Measurements from ENCODE around the gene EBF3. TPM values are rescaled to one million over a fixed set of nuclear protein-coding genes. Genes with fewer than 3 reads are reported as not detected.

EBF3 gene
- total RNA-seq, 1 donor from 2014 or later, result 0.07 TPM

DNA sequence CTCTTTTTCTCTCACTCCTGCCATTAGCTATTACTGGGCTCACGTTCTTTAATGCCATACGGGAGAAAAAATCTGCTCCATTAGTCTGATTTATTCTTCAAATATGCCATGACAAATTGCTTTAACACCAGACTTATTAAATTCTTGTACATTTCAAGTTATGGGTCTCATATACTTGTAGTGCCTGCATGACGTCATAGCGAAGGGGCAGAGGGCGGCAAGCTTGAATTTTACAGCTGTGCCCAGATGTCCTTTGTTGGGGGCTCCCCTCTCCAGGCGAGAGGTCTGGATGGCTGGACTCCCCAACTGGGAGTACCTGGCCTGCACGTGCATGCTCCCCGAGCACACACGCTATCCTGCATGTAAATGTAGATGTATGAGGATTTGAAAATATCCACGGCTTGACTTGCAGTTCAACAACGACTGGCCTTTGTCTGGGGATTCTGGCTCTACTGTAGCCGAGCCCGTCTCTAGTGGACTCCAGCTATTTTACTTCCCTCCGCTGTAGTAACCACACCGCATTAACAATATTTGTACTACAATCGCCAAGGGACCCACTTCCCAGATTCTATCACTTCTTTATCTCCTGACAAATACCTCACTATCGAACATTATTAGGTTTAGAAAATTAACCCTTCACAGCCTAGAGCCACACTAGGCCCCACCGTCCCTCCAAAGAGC, 79.5 kb downstream of the EBF3 start:
- FAIRE-seq, result no peak

DNA sequence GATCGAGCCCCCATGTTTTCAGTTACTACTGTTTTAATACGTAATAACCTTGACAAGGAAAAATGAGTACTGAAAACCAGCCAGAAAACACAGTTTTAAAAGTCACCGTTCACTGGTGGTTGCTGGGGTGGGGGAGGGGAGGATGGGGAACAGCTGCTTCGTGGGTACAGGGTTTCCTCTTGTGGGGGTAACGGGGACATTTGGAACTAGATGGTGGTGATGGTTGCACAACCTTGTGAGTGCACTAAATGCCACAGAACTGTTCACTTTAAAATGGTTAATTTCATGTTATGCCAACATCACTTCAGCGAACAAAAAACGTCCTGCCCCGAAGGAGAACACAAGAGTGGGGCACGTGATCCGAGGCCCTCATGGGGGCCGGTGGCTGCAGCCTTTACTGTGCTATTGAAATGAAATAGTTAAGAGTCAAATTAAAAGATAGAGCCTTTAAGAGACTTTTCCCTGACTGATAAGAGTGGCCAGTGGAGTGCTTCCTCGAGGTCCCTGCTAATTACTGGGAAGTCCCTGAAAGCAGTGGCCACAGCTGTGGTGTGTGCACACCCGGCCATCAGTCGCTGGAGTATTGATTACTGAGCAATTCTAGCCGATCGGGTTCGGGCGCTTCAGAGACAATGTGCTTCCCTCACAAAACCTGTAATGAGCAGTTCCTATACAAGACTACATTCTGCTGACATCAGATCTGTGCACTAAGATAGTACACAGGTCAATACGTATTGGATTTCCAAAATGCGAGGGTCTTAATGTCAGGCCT, 80.3 kb downstream of the EBF3 start:
- H4K20me1 ChIP-seq (ENCODE audit: insufficient read depth, low read length), result no peaks in the 10 kb centered on the region
- no peak overlapping the region for H3K4me2 ChIP-seq (ENCODE audit: low read length)
- Mint-ChIP-seq H3K27ac (ENCODE audit: unreplicated experiment) (no peak overlapping the region), H3K36me3 (ENCODE audit: low read depth, unreplicated experiment) (no peaks in the 10 kb centered on the region), H3K4me1 (ENCODE audit: low read depth, unreplicated experiment) (no peaks in the 10 kb centered on the region), H3K9me3 (ENCODE audit: unreplicated experiment) (no peaks in the 10 kb centered on the region), H3K27me3 (ENCODE audit: low read depth, unreplicated experiment) (peaks cover 40% of the 10 kb centered on the region), H3K4me3 (ENCODE audit: unreplicated experiment) (no peak overlapping the region)
- no peak overlapping the region for H2AFZ ChIP-seq (ENCODE audit: low read depth, low read length)
- H3K79me2 ChIP-seq (ENCODE audit: insufficient read depth, low read length), result no peaks in the 10 kb centered on the region
- H3K4me3 ChIP-seq (ENCODE audit: insufficient read depth, low read depth, low read length), result no peak overlapping the region
- H3K36me3 ChIP-seq (ENCODE audit: insufficient read depth, low read length), result no peaks in the 10 kb centered on the region
- TF ChIP-seq EZH2 (IDR thresholded peaks at IDR 0.05; ENCODE audit: insufficient read depth, low read length), result no peak
- TF ChIP-seq, protein P1, sequence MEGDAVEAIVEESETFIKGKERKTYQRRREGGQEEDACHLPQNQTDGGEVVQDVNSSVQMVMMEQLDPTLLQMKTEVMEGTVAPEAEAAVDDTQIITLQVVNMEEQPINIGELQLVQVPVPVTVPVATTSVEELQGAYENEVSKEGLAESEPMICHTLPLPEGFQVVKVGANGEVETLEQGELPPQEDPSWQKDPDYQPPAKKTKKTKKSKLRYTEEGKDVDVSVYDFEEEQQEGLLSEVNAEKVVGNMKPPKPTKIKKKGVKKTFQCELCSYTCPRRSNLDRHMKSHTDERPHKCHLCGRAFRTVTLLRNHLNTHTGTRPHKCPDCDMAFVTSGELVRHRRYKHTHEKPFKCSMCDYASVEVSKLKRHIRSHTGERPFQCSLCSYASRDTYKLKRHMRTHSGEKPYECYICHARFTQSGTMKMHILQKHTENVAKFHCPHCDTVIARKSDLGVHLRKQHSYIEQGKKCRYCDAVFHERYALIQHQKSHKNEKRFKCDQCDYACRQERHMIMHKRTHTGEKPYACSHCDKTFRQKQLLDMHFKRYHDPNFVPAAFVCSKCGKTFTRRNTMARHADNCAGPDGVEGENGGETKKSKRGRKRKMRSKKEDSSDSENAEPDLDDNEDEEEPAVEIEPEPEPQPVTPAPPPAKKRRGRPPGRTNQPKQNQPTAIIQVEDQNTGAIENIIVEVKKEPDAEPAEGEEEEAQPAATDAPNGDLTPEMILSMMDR (IDR thresholded peaks at IDR 0.05; ENCODE audit: insufficient read depth, low read depth, low read length), result no peak
- no peaks in the 10 kb centered on the region for H3K27me3 ChIP-seq (ENCODE audit: insufficient read depth, low read length)
- no peaks in the 10 kb centered on the region for H3K4me1 ChIP-seq (ENCODE audit: insufficient read depth, low read length)
- H3K27ac ChIP-seq (ENCODE audit: low read depth, low read length), result no peak overlapping the region
- no peak overlapping the region for H3K9ac ChIP-seq (ENCODE audit: low read length)
- FAIRE-seq (no peak), DNase-seq (ENCODE audit: low read depth) (no peak)
- H3K9me3 ChIP-seq (ENCODE audit: insufficient read depth, low read depth, low read length), result no peaks in the 10 kb centered on the region

More for the DNA sequence above, 79.5 kb downstream of the EBF3 start:
- no peaks in the 10 kb centered on the region for H3K36me3 ChIP-seq (ENCODE audit: insufficient read depth, low read length)
- H3K79me2 ChIP-seq (ENCODE audit: insufficient read depth, low read length), result no peaks in the 10 kb centered on the region
- no peaks in the 10 kb centered on the region for H3K4me1 ChIP-seq (ENCODE audit: insufficient read depth, low read length)
- TF ChIP-seq, protein P1 (IDR thresholded peaks at IDR 0.05; ENCODE audit: insufficient read depth, low read depth, low read length), result no peak
- no peak for TF ChIP-seq EZH2 (IDR thresholded peaks at IDR 0.05; ENCODE audit: insufficient read depth, low read length)
- Mint-ChIP-seq H3K36me3 (ENCODE audit: low read depth, unreplicated experiment) (no peaks in the 10 kb centered on the region), H3K4me1 (ENCODE audit: low read depth, unreplicated experiment) (no peaks in the 10 kb centered on the region), H3K27ac (ENCODE audit: unreplicated experiment) (no peak overlapping the region), H3K27me3 (ENCODE audit: low read depth, unreplicated experiment) (peaks cover 41% of the 10 kb centered on the region), H3K4me3 (ENCODE audit: unreplicated experiment) (no peak overlapping the region), H3K9me3 (ENCODE audit: unreplicated experiment) (no peaks in the 10 kb centered on the region)
- no peak overlapping the region for H3K27ac ChIP-seq (ENCODE audit: low read depth, low read length)
- no peak overlapping the region for H3K4me2 ChIP-seq (ENCODE audit: low read length)
- no peak overlapping the region for H3K4me3 ChIP-seq (ENCODE audit: insufficient read depth, low read depth, low read length)
- H3K9ac ChIP-seq (ENCODE audit: low read length), result no peak overlapping the region
- no peaks in the 10 kb centered on the region for H3K9me3 ChIP-seq (ENCODE audit: insufficient read depth, low read depth, low read length)
- DNase-seq (ENCODE audit: low read depth), result no peak
- no peaks in the 10 kb centered on the region for H4K20me1 ChIP-seq (ENCODE audit: insufficient read depth, low read length)
- H3K27me3 ChIP-seq (ENCODE audit: insufficient read depth, low read length), result no peaks in the 10 kb centered on the region
- no peak overlapping the region for H2AFZ ChIP-seq (ENCODE audit: low read depth, low read length)

DNA sequence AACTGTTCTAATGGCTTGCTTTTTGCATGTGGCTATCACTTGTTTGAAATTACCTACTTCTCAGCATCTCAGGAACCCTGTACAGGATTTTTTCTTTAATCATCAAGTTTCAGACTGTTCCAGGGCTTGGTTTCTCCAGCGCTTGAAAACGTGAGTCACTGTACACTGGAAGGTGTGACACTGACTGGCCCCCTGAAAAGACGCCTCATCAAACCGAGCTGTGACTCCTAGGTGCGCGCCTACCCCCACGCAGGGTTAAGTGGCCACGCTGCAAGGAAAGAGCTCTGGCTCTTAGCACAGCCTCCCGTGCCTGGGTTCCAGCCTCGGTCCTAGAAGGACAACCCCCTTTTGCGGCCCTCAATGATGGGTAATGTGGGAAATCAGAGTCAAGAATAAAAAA, 81.0 kb downstream of the EBF3 start:
- no peaks in the 10 kb centered on the region for H3K36me3 Mint-ChIP-seq (ENCODE audit: low read depth, unreplicated experiment)
- Histone ChIP-seq H3K27ac (ENCODE audit: low read depth, low read length) (no peak overlapping the region), H3K9ac (ENCODE audit: low read length) (no peak overlapping the region), H3K27me3 (ENCODE audit: insufficient read depth, low read length) (no peaks in the 10 kb centered on the region), H4K20me1 (ENCODE audit: insufficient read depth, low read length) (no peaks in the 10 kb centered on the region), H3K4me3 (ENCODE audit: insufficient read depth, low read depth, low read length) (no peak overlapping the region), H2AFZ (ENCODE audit: low read depth, low read length) (no peak overlapping the region), H3K9me3 (ENCODE audit: insufficient read depth, low read depth, low read length) (no peaks in the 10 kb centered on the region), H3K4me1 (ENCODE audit: insufficient read depth, low read length) (no peaks in the 10 kb centered on the region), H3K79me2 (ENCODE audit: insufficient read depth, low read length) (no peaks in the 10 kb centered on the region), H3K4me2 (ENCODE audit: low read length) (no peak overlapping the region), H3K36me3 (ENCODE audit: insufficient read depth, low read length) (no peaks in the 10 kb centered on the region)
- H3K27me3 Mint-ChIP-seq (ENCODE audit: low read depth, unreplicated experiment), result peaks cover 40% of the 10 kb centered on the region
- no peak overlapping the region for H3K27ac Mint-ChIP-seq (ENCODE audit: unreplicated experiment)
- TF ChIP-seq, protein P1 (IDR thresholded peaks at IDR 0.05; ENCODE audit: insufficient read depth, low read depth, low read length), result no peak
- no peak for TF ChIP-seq EZH2 (IDR thresholded peaks at IDR 0.05; ENCODE audit: insufficient read depth, low read length)
- FAIRE-seq (no peak), DNase-seq (ENCODE audit: low read depth) (no peak)
- H3K4me1 Mint-ChIP-seq (ENCODE audit: low read depth, unreplicated experiment), result no peaks in the 10 kb centered on the region
- no peak overlapping the region for H3K4me3 Mint-ChIP-seq (ENCODE audit: unreplicated experiment)
- H3K9me3 Mint-ChIP-seq (ENCODE audit: unreplicated experiment), result no peaks in the 10 kb centered on the region

Measured in astrocyte (in vitro differentiated cells and primary cell).